Stimulated activated CD4-positive, alpha-beta T cell treated with anti-CD3 and anti-CD28 coated beads, Interleukin-15, amount 100 ng/mL, for 48 hours (primary cell): ENCODE measurements around the gene ZZZ3.
"Not testable (repeated sequence)": the region's sequence is repeated elsewhere in the genome, so short reads cannot be mapped to it uniquely, and the experiment has no call there.

ENCODE experiments used
- DNase-seq, 2 donors: peaks; one replicate each; pipeline ENCODE4 v3.0.0-alpha.2; 2020; ENCODE audit warnings: low read depth in 2 of 2

Gene ZZZ3

GRCh38 chr1:77670330-77670729, 12.1 kb downstream of the ZZZ3 start:
- no peak for DNase-seq

DNA sequence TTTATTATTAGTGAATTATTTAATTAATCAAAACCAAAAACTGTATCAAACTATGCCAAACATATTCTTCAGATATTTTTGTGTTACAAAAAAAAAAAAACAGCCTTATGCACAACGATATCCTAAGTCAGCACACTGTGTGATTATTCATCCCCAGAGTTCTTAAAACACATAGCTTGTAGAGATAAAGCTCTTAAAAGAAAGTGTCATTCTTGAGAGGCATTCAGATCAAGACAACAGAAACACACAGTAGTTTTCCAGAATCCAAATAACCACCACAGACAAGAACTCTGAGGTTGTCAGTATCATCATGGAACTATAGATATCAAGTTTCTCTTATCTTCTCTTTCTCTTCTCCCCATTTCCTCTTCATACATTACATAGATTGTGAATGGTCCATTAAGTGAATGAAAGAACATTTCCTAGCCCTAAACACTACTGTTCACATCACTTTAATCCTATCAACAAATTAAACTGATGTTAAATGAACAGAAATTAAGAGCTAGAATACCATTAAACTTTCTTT, 13.5 kb downstream of the ZZZ3 start:
- no peak for DNase-seq

DNA sequence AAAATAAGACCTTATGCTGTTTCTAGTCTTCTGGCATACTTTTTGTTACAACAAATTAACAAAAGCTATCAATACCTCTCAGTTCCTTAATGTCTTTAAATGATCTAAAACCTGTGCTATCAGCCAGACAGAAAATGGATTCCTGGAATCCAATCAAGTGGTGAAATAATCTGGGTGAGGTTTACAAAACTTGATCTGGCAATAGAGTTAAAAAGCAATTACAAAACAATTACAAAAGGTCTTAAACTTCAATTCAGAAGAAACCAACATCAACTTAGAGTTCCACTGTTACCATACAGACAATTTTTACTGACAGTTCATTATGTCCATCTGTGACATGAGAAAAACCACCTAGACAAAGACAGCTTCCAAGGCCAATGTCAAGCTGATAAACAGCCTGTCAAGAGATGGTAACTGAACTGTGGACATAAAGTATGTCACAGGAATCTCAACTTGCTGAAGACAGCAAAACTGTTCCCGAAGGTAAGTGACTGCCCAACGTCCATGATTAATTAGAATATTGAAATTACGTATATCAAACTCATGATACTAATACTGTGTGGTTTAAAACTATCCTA, 17.4 kb downstream of the ZZZ3 start:
- DNase-seq: no peak

DNA sequence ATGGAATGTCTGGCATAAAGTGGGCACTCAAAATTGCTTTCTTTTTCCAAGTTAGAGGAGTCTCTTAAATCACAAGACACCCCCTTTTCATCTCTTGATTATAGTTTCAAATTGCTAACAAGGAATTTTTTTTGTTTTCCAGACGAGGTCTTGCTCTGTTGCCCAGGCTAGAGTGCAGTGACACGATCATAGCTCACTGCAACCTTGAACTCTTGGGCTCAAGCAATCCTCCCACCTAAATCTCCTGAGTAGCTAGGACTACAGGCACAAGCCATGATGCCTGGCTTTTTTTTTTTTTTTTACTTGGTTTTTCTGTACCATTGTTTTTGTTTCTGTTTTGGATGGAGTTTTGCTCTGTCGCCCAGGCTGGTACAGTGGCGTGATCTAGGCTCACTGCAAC, 20.8 kb downstream of the ZZZ3 start:
- no peak for DNase-seq

DNA sequence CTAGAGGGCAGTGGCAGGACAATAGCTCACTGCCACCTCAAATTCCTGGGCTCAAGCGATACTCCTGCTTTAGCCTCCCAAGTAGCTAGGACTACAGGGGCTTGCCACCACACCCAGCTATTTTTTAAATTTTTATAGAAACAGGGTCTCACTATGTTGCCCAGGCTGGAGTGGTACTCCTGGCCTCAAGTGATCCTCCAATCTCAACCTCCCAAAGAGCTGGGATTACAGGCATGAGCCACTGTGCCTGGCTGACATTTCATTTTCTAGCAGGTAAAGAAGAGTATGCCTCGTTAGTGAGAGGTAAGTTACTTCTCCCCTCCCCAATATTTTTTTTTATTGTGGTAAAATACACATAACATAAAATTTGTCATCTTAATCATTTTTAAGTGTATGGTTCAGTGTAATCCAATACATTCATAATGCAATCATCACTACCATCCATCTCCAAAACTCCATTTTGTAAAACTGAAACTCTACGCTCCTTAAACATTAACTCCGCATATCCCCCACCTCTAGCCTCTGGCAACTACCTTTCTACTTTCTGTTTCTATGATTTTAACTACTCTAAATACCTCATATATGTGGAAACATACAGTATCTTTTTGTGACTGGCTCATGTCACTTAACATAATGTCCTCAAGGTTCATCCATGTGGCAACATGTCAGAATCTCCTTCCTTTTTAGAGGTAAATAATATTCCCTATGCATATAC, 22.4 kb downstream of the ZZZ3 start:
- DNase-seq: no peak

- DNase-seq: no peak
Observed at GRCh38 chr1:77658271-77658670, 24.2 kb downstream of the ZZZ3 start.

- no peak for DNase-seq
Observed at GRCh38 chr1:77655431-77655974, 27.0 kb downstream of the ZZZ3 start.

DNA sequence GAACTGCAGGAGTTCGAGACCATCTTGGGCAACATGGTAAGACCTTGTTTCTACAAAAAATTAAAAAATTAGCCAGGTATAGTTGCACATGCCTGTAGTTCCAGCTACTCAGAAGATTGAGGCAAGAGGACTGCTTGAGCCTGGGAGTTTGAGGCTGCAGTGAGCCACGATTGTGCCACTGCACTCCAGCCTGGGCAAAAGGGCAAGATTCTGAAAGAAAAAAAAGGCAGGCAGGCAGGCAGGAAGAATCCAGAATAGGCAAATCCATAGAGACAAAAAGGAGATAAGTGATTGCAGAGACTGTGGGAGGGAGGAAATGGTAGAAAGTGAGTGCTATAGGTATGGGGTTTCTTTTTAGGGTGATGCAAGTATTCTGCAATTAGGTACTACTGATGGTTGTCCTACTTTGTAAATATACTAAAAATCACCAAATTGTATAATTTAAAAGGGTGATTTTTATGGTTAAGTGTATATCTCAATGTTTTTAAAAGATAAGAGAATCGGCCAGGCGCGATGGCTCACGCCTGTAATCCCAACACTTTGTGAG, 29.4 kb downstream of the ZZZ3 start:
- DNase-seq: no peak

GRCh38 chr1:77652268-77652667, 30.2 kb downstream of the ZZZ3 start:
- DNase-seq: no peak

GRCh38 chr1:77649127-77649526, 33.3 kb downstream of the ZZZ3 start:
- DNase-seq: no peak

DNA sequence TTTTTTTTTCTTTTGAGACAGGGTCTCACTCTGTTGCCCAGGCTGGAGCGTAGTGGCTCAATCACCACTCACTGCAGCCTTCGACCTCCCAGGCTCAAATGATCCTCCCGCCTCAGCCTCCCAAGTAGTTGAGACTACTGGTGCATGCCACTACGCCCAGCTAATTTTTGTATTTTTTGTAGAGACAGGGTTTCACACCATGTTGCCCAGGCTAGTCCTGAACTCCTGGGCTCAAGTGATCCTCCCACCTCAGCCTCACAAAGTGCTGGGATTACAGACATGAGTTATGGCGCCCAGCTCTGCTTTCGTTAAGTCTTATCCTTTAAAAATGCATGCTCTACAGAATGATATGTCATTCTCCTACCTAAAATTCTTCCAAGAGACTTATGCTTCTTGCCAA, 36.2 kb downstream of the ZZZ3 start:
- not testable (repeated sequence) for DNase-seq

- DNase-seq: no peak
Observed at GRCh38 chr1:77643456-77643855, 39.0 kb downstream of the ZZZ3 start.

GRCh38 chr1:77642941-77643340, 39.5 kb downstream of the ZZZ3 start:
- DNase-seq: no peak

- no peak for DNase-seq
Observed at GRCh38 chr1:77642196-77642595, 40.3 kb downstream of the ZZZ3 start.

DNA sequence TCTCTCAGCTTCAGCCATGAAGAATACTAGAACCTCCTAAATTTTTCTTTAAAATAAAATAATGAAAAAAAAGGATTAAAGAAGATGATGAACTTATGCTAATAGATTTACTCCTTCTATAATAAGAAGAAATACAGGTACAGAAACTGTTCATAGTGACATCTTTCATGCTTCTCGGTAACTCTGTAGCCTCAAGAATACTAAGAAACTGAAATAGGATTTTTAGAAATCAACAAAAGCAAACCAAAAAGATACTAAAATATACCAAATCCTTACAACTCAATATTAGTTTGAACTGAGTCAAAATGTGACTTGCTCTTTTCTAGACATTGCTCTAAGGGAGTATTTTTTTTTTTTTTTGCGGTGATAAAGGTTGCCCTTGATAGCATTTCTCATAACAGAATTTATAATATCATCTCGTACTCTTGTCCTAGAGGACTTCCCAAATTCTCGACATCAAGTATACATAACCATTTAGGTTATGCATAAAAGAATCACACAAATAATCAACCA, 42.8 kb downstream of the ZZZ3 start:
- DNase-seq: no peak

DNA sequence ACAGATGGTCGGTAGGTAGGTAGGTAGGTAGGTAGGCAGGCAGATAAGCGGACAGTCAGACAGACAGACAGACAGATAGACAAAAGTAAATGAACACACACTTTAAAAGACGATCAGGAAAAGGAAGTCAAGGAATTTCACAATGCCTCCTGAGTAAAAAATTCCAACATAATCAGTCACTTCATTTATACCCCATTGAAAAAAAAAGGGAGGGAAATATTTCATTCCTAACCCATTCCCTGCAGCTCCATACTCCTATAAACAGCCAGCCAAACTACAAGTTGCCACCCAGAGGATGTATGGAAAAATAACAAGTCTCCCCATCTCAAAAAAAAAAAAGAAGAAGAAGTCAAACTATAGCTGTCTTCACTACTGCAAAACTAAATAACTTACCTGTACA, 43.4 kb downstream of the ZZZ3 start:
- no peak for DNase-seq

GRCh38 chr1:77636864-77637263, 45.6 kb downstream of the ZZZ3 start:
- DNase-seq: no peak
